Natural killer cell treated with Interleukin-12 subunit alpha and Interleukin-12 subunit beta and Interleukin-15 and Interleukin-18, amount 100 ng/mL, for 72 hours (primary cell): Measurements from ENCODE around the gene ARFGAP2. TPM values are rescaled to one million over a fixed set of nuclear protein-coding genes. Genes with fewer than 3 reads are reported as not detected.
"Not testable (repeated sequence)": the region's sequence is repeated elsewhere in the genome, so short reads cannot be mapped to it uniquely, and the experiment has no call there.

ENCODE experiments used
- ATAC-seq, 2 donors: fragments of 150-1000 bp; cut with Tn5 transposase in 1 of 2; sonication (Bioruptor Pico), chemical (Tn5 transposase) in 1 of 2; 2 replicates each; pipeline ENCODE4 v1.10.0; 2021
- DNase-seq: peaks from one replicate; pipeline ENCODE4 v3.0.0; 2022; ENCODE audit warnings: low spot score
- H3K27ac Mint-ChIP-seq, 2 donors: 1 replicate in 1 of 2; 2 replicates in 1 of 2; pipeline ENCODE4 v1.8.0; 2022; ENCODE audit warnings: mixed read lengths in 2 of 2, mild to moderate bottlenecking in 1 of 2, moderate library complexity in 1 of 2
- H3K27me3 Mint-ChIP-seq, 2 donors: 1 replicate in 1 of 2; 2 replicates in 1 of 2; pipeline ENCODE4 v1.8.0; 2022; ENCODE audit warnings: mixed read lengths in 2 of 2
- H3K36me3 Mint-ChIP-seq: one replicate; pipeline ENCODE4 v1.8.0; 2022; ENCODE audit warnings: mixed read lengths
- H3K4me1 Mint-ChIP-seq, 2 donors: 1 replicate in 1 of 2; 2 replicates in 1 of 2; pipeline ENCODE4 v1.8.0; 2022; ENCODE audit warnings: low read depth in 2 of 2, mixed read lengths in 2 of 2, mild to moderate bottlenecking in 1 of 2
- H3K4me3 Mint-ChIP-seq: one replicate; pipeline ENCODE4 v1.8.0; 2022; ENCODE audit warnings: mixed read lengths
- H3K9me3 Mint-ChIP-seq: 2 replicates; pipeline ENCODE4 v1.8.0; 2022; ENCODE audit warnings: mixed read lengths
- total RNA-seq, 2 donors: library from RNA; stranded (reverse); gene quantifications; one replicate each; pipeline ENCODE4 v1.2.3, GENCODE V29; 2022

ARFGAP2 gene
- total RNA-seq, 2 donors from 2014 or later, result 117 to 151 TPM

DNA sequence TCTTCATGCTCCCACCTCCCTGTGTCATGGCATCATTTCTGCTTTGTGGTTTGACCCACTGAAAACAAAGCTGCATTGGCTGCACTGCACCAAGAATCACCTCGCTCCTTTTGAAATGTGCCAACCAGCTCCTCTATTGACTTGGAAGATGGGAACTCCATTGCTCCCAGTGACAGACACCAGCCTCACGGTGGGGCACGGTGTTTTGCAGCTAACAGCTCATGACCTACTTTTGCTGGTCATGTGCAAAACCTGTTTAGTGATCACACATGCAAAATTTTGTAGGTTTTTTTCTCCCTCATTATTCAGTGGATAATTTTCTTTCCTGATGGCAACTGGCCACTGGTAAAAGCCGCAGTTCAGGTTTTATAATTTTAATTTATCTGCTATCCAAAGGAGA lies 36.8 kb downstream of the ARFGAP2 start:
- no peak overlapping the region for H3K27ac Mint-ChIP-seq
- DNase-seq, result no peak
- no peaks in the 10 kb centered on the region for H3K27me3 Mint-ChIP-seq
- H3K4me3 Mint-ChIP-seq, result no peak overlapping the region
- ATAC-seq, result no peak
- H3K9me3 Mint-ChIP-seq, result no peaks in the 10 kb centered on the region
- H3K4me1 Mint-ChIP-seq, result peaks cover 0 to 3% of the 10 kb centered on the region in 2 donors
- no peaks in the 10 kb centered on the region for H3K36me3 Mint-ChIP-seq

DNA sequence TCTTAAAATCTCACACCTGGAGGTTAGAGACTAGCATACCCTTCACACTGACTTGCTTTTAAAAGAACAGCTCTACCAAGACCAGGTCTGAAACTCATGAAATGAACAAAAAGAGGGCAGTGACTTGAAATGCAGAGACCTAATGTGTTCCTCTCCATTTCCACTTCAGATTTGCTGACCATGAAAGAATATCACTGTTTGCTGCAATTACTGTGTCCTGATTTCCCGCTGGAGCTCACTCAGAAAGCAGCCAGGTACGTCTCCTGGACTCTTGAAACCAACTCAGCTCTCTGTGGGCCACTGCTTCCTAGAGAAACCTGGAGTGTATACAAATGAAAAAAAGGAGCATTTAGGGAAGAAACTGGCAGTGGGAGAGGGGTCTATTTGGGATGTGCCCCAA lies 39.2 kb downstream of the ARFGAP2 start:
- H3K27ac Mint-ChIP-seq, result no peak overlapping the region

DNA sequence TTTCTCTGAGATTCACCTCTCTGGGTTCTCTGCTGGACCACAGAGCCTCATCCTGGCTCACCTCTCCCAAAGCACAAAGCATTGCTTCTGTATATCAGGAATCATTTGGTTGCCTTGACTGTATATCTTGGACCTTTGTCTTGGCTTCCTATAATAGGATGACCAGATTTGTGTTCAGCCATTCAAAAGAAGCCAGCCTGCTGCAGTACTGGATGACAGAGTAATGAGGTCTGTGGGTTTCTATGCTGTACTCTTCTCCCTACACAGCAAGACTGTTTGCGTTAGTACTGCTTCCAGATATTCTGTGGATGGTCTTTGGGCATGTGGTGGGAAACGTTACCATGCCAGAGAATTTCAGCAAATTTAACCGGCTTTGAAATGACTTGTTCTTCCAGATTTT lies 39.8 kb downstream of the ARFGAP2 start:
- ATAC-seq (no peak), DNase-seq (no peak)
- H3K36me3 Mint-ChIP-seq, result no peaks in the 10 kb centered on the region
- no peaks in the 10 kb centered on the region for H3K9me3 Mint-ChIP-seq
- H3K27ac Mint-ChIP-seq, result no peak overlapping the region
- no peaks in the 10 kb centered on the region for H3K27me3 Mint-ChIP-seq
- H3K4me1 Mint-ChIP-seq, result peaks cover 0 to 3% of the 10 kb centered on the region in 2 donors
- H3K4me3 Mint-ChIP-seq, result no peak overlapping the region

More for the DNA sequence above, 39.2 kb downstream of the ARFGAP2 start:
- DNase-seq, result no peak
- Mint-ChIP-seq H3K4me1 (peaks cover 0 to 3% of the 10 kb centered on the region in 2 donors), H3K4me3 (no peak overlapping the region), H3K9me3 (no peaks in the 10 kb centered on the region), H3K36me3 (no peaks in the 10 kb centered on the region), H3K27me3 (no peaks in the 10 kb centered on the region)
- ATAC-seq, result no peak

DNA sequence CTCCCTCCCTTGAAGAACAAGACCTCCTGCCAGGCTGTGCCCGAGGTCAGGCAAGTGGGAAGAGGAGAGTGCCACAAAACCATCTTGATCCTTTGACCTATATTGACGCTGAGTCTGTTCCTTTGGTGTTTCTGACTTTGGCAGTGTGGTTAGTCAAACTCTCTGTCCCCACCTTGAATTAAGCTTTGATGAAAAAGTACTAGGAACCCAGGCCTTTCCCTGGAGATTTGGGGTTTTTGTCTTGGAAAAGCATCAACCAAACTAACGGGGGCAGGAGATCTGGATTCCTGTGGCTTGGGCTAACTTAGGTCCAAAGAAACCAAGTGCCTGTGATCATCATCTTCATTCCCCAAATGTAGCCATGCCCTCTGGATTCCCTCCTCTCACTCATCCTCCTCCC lies 40.4 kb downstream of the ARFGAP2 start:
- no peak for ATAC-seq
- Mint-ChIP-seq H3K36me3 (no peaks in the 10 kb centered on the region), H3K27me3 (no peaks in the 10 kb centered on the region), H3K4me3 (no peak overlapping the region), H3K27ac (no peak overlapping the region), H3K9me3 (no peaks in the 10 kb centered on the region), H3K4me1 (peaks cover 0 to 3% of the 10 kb centered on the region in 2 donors)
- DNase-seq, result no peak

DNA sequence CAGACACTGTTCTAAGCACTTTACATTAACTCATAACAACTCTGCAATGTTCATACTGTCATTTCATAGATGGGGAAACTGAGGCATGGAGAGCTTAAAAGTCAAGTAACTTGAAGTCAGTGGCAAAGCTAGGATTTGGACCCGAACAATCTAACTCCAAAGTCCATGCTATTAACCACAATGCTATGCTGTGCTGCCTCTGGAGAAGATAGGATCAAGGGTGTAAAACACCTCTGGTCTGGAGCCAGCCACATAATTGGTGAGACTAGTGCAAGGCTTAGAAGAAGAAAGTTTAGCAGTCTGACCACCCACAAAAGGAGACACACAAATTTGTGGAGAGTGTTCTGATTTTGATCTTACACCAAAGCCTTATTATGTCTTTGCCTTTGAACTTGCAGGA lies 43.7 kb downstream of the ARFGAP2 start:
- no peak overlapping the region for H3K4me3 Mint-ChIP-seq

DNA sequence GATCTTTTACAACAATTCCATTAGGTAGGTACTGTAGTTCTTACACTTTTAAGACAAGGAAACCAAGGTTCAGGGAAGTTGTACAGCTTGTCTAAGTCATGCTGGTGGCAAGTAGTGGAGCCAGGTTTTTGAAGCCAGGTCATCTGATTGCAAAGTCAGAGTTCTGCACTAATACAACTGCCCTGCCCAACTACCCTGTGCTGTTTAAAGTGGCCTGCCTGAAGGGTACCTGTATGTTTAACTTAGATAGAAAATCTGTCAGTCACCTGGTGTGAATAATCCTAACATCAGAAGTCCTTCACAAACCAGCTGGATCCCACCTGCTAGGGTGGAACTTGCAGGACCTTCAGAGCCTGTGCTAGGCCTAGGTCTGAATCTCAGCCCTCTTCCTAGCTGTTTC lies 44.2 kb downstream of the ARFGAP2 start:
- H3K27ac Mint-ChIP-seq, result no peak overlapping the region
- no peak overlapping the region for H3K4me3 Mint-ChIP-seq
- no peak for DNase-seq
- H3K4me1 Mint-ChIP-seq, result no peaks in the 10 kb centered on the region
- no peaks in the 10 kb centered on the region for H3K27me3 Mint-ChIP-seq
- no peak for ATAC-seq
- H3K9me3 Mint-ChIP-seq, result no peaks in the 10 kb centered on the region
- H3K36me3 Mint-ChIP-seq, result no peaks in the 10 kb centered on the region

More for the DNA sequence above, 43.7 kb downstream of the ARFGAP2 start:
- Mint-ChIP-seq H3K4me1 (no peaks in the 10 kb centered on the region), H3K27ac (no peak overlapping the region), H3K27me3 (no peaks in the 10 kb centered on the region), H3K36me3 (no peaks in the 10 kb centered on the region), H3K9me3 (no peaks in the 10 kb centered on the region)
- no peak for DNase-seq
- no peak for ATAC-seq

DNA sequence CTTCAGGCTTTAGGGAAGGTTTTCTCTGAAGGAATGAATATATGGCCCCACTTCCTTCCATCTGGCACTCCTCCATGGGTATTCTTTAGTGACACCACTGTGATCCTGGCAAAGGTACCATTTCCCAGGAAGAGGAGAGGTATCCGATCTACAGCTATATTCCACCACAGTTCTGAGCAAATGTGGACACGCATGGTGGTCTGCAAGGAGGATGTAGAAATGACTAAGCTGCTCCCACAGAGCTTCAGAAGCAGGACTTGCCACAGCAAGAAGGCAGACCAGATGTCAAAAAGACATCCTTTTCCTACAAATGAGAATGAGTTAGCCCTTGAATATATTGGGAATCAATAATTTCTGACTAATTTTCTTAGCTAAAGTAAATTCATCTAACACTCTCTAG lies 45.5 kb downstream of the ARFGAP2 start:
- Mint-ChIP-seq H3K4me3 (no peak overlapping the region), H3K27me3 (no peaks in the 10 kb centered on the region), H3K4me1 (no peaks in the 10 kb centered on the region), H3K9me3 (no peaks in the 10 kb centered on the region), H3K27ac (no peak overlapping the region), H3K36me3 (no peaks in the 10 kb centered on the region)
- ATAC-seq (no peak), DNase-seq (no peak)

DNA sequence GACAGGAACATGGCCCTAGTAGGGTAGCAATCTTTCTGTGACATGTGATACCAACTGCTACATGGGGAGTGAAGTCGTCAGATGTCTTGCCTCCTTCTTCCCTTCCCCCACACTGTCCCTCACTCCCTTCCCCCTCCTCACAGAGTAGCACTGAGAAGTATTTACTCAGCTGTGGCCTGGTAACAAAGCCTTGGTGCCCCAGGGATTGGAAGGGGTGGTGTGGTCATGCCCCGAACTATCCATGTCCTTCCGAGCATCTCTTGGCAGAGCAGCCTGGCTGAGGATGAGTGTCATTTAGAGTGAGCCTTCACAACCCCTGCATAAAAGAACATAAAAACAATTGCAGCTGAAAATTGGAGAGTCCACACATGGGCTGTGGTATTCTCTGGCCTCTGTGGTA lies 46.1 kb downstream of the ARFGAP2 start:
- ATAC-seq (no peak), DNase-seq (no peak)
- no peak overlapping the region for H3K27ac Mint-ChIP-seq
- H3K36me3 Mint-ChIP-seq, result no peaks in the 10 kb centered on the region
- no peaks in the 10 kb centered on the region for H3K9me3 Mint-ChIP-seq
- H3K4me3 Mint-ChIP-seq, result no peak overlapping the region
- no peaks in the 10 kb centered on the region for H3K27me3 Mint-ChIP-seq
- H3K4me1 Mint-ChIP-seq, result no peaks in the 10 kb centered on the region

DNA sequence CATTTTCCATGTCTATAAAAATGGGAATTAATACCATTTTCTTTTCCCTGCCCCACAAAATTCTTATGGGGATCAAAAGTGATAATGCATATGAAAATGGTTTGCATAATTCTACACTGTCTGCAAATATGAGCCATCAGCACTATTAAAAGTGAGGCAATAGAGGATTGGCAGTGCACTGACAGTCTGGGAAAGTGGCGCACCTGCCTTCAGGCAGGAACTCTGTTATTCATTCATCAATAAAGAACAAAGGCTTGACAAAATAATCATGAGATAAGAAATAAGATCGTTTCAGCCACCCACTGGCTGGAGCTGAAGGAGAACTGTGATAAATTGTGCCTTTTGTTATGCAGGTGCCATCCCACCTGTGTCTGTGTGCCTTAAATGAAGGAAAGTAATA lies 49.5 kb downstream of the ARFGAP2 start:
- H3K27ac Mint-ChIP-seq, result no peak overlapping the region
- no peaks in the 10 kb centered on the region for H3K27me3 Mint-ChIP-seq
- no peak for DNase-seq
- H3K4me1 Mint-ChIP-seq, result no peaks in the 10 kb centered on the region
- no peaks in the 10 kb centered on the region for H3K36me3 Mint-ChIP-seq
- no peak for ATAC-seq
- H3K4me3 Mint-ChIP-seq, result no peak overlapping the region
- H3K9me3 Mint-ChIP-seq, result no peaks in the 10 kb centered on the region

DNA sequence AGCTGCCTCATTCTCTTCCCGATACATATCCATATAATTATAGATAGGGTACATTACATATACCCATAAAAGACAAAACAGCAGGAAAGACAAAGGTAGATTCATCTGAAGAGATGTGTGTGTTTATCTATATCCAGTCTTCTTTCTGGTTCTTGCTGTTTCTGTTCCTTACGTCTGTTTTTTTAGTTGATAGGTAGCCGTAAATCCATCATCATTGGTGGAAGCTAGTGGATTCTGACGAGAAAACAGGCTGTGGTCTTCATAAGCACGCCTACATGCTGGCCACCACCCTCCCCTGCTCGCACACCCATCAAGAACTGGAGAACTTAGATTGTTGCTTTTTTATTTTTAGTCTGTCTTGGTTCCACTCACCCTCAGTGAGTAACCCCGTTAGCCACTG lies 51.6 kb downstream of the ARFGAP2 start:
- Mint-ChIP-seq H3K4me1 (no peaks in the 10 kb centered on the region), H3K27ac (no peak overlapping the region), H3K27me3 (no peaks in the 10 kb centered on the region), H3K4me3 (no peak overlapping the region), H3K36me3 (no peaks in the 10 kb centered on the region), H3K9me3 (no peaks in the 10 kb centered on the region)
- ATAC-seq (no peak), DNase-seq (no peak)

DNA sequence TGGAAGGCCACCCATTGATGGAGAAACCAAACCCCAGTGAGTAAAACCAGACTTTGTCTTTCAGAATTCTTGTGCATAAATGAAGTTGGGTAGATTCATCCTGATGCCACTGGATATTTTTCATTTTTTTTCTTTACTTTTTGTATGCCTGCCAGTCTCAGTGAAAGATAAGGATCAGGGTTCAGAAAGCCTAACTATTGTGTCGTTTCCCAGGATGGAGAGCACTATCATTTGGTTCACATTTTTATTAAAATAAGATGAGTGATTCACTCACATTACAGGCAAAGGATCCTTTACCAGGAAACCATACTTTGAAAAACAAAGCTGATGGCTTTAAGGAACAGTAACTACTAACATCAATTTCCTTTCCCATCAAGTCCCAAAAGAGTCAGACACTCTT lies 52.0 kb downstream of the ARFGAP2 start:
- no peak for ATAC-seq
- H3K36me3 Mint-ChIP-seq, result no peaks in the 10 kb centered on the region
- DNase-seq, result no peak
- H3K27me3 Mint-ChIP-seq, result no peaks in the 10 kb centered on the region
- no peaks in the 10 kb centered on the region for H3K4me1 Mint-ChIP-seq
- H3K4me3 Mint-ChIP-seq, result no peak overlapping the region
- H3K27ac Mint-ChIP-seq, result no peak overlapping the region
- no peaks in the 10 kb centered on the region for H3K9me3 Mint-ChIP-seq

DNA sequence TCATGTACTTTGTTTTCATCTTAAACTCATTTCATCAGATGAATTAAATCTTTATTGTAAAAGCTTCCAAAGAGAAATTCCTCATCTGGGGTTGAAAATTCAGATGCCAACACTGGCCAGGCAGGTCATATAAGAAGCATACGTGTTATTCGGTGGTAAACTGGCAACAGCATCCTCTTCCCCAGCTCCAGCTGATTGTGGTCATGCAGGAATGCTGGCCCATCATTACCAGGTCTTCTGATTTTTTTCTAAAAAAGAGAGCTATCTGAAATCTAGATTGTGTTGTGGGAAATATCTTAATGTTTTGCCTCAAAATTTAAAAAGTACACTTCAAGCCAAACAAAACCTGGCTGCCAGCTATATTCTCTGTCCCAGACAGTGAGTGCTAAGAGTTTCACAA lies 53.6 kb downstream of the ARFGAP2 start:
- Mint-ChIP-seq H3K27ac (no peak overlapping the region), H3K9me3 (no peaks in the 10 kb centered on the region), H3K36me3 (no peaks in the 10 kb centered on the region), H3K4me3 (no peak overlapping the region), H3K4me1 (no peaks in the 10 kb centered on the region), H3K27me3 (no peaks in the 10 kb centered on the region)
- DNase-seq, result no peak
- ATAC-seq, result no peak

DNA sequence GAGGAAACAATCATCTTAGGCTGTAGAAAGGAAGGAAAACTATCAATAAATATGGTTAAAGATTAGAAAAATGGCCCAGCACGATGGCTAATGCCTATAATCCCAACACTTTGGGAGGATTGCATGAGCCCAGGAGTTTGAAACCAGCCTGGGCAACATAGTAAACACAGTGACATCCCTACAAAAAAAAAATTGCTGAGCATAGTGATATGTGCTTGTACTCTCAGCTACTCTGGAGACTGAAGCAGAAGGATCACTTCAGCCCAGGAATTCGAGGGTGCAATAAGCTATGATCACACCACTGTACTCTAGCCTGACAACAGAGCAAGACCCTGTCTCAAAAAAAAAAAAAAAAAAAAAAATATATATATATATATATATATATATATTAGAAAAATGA lies 54.9 kb downstream of the ARFGAP2 start:
- H3K4me1 Mint-ChIP-seq, result no peaks in the 10 kb centered on the region
- H3K27ac Mint-ChIP-seq, result no peak overlapping the region
- no peaks in the 10 kb centered on the region for H3K9me3 Mint-ChIP-seq
- no peaks in the 10 kb centered on the region for H3K27me3 Mint-ChIP-seq
- ATAC-seq, result no peak
- DNase-seq, result no peak
- no peaks in the 10 kb centered on the region for H3K36me3 Mint-ChIP-seq
- H3K4me3 Mint-ChIP-seq, result no peak overlapping the region

DNA sequence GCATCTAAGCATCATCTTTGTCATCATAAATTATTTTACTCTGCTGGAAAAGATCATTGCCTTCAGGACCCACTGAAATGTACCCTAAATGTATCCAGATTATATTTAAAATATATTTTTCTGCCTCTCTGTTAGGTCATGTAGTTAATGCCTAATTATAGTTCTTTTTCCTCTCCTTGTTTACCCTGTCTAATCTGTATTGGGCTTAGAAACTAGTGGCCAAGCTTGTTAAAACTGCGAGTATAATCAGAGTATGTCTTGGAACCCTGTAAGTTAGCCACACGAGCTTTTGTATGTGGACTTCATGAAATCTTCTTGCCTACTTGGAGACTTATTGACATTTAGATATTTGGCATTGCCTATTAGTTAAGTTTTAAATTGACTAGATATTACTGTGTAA lies 55.6 kb downstream of the ARFGAP2 start:
- Mint-ChIP-seq H3K4me1 (no peaks in the 10 kb centered on the region), H3K36me3 (no peaks in the 10 kb centered on the region), H3K27ac (no peak overlapping the region), H3K9me3 (no peaks in the 10 kb centered on the region), H3K27me3 (no peaks in the 10 kb centered on the region), H3K4me3 (no peak overlapping the region)
- no peak for DNase-seq
- no peak for ATAC-seq

DNA sequence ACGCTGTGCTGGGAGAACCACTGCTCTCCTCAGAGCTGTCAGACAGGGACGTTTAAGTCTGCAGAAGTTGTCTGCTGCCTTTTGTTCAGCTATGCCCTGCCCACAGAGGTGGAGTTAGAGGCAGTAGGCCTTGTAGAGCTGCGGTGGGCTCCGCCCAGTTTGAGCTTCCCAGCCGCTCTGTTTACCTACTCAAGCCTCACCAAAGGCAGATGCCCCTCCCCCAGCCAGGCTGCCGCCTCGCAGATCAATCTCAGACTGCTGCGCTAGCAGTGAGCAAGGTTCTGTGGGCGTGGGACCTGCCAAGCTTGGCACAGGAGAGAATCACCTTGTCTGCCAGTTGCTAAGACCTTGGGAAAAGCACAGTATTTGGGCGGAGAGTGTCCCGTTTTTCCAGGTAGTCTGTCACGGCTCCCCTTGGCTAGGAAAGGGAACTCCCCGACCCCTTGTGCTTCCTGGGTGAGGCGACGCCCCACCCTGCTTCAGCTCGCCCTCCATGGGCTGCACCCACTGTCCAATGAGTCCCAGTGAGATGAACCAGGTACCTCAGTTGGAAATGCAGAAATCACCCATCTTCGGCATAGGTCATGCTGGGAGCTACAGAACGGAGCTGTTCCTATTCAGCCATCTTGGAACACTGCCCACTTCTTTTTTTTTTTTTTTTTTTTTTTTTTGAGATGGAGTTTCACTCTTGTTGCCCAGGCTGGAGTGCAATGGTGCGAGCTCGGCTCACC lies 57.6 kb downstream of the ARFGAP2 start:
- not testable (repeated sequence) for H3K9me3 Mint-ChIP-seq, H3K27ac Mint-ChIP-seq, DNase-seq, H3K27me3 Mint-ChIP-seq, H3K4me3 Mint-ChIP-seq, ATAC-seq, H3K4me1 Mint-ChIP-seq, H3K36me3 Mint-ChIP-seq
